Measurements from ENCODE around the gene DNA2.

DNA2 gene

DNA sequence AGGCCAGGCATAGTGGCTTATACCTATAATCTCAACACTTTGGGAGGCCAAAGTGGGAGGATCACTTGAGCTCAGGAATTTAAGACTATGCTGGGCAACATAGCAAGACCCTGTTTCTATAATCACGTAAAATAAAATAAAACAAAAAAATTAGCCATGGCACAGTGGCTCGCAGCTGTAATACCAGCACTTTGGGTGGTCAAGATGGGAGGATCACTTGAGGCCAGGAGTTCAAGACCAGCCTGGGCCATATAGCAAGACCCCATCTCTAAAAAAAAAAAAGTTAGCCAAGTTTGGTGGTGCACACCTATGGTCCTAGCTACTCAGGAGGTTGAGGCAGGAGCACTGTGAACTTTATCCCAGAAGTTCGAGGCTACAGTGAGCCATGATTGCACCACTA, 30.9 kb downstream of the DNA2 start:
- no peak for DNase-seq

GRCh38 chr10:68435803-68436202, 36.0 kb downstream of the DNA2 start:
- DNase-seq = peak; percentile 2 to 34 (median 8)

GRCh38 chr10:68434657-68435056, 37.1 kb downstream of the DNA2 start:
- peak in 1 of 3 donors; percentile 3 for DNase-seq

DNA sequence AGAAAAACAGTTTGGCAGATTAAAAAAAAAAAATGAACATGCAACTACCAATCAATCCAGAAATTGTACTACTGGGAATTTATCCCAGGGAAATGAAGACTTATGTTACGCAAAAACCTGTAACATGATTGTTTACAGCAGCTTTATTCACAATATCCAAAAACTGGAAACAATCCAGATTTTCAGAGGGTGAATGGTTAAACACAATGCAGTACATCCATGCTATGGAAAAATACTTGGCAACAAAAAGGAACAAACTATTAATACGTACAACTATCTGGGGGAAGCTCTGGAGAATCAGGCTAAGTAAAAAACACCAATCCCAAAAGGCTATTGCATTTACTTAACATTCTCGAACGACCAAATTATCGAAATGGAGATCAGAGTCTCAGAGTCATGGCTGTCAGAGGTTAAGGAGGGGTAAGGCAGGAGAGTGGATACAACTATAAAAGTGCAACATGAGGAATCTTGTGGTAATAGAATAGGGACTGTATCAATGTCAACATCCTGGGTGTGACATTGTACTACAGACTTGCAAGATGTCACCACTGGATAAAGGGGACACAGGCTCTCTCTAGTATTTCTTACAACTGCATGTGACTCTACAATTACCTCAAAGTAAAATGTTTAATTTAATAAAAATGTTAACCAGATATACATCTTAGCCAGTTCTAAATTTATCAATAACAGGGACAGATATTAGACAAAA, 43.2 kb downstream of the DNA2 start:
- DNase-seq = no peak

DNA sequence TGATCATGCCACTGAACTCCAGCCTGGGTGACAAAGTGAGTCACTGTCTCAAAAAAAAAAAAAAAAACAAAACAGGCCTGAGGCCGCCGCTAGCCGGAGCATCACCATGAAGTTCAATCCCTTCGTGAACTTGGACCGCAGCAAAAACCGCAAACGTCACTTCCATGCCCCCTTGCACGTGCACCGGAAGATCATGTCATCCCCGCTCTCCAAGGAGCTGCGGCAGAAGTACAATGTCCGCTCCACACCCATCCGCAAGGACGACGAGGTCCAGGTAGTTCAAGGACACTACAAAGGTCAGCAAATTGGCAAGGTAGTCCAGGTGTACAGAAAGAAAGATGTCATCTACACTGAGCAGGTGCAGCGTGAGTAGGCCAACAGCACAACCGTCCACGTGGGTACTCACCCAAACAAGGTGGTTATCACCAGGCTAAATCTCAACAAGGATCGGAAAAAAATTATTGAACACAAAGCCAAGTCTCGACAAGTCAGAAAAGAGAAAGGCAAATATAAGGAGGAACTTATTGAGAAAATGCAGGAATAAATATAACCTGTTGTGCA, 47.2 kb downstream of the DNA2 start:
- DNase-seq = no peak

- no peak for DNase-seq
Measured at GRCh38 chr10:68423522-68423921, 48.3 kb downstream of the DNA2 start.

- DNase-seq = no peak
Measured at GRCh38 chr10:68419376-68419775, 52.4 kb downstream of the DNA2 start.

DNA sequence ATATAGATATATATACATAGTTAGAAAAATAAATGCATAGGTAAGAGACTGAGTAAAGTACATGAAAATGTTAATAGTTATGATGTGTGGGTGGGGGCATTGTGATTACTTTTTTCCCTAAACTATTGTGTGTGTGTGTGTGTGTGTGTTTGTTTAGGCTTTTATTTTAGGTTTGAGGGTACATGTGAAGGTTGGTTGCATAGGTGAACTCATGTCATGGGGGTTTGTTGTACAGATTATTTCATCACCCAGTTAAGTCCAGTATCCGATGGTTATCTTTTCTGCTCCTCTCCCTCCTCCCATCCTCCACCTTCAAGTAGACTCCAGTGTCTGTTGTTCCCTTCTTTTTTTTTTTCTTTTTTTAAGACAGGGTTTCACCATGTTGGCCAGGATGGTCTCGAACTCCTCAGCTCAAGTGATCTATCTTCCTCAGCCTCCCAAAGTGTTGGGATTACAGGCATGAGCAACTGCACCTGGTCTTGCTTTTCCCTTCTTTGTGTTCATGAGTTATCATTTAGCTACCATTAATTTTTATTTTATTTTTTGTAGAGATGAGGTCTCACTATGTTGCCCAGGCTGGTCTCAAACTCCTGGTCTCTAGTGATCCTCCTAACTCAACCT, 62.8 kb downstream of the DNA2 start:
- no peak for DNase-seq

DNA sequence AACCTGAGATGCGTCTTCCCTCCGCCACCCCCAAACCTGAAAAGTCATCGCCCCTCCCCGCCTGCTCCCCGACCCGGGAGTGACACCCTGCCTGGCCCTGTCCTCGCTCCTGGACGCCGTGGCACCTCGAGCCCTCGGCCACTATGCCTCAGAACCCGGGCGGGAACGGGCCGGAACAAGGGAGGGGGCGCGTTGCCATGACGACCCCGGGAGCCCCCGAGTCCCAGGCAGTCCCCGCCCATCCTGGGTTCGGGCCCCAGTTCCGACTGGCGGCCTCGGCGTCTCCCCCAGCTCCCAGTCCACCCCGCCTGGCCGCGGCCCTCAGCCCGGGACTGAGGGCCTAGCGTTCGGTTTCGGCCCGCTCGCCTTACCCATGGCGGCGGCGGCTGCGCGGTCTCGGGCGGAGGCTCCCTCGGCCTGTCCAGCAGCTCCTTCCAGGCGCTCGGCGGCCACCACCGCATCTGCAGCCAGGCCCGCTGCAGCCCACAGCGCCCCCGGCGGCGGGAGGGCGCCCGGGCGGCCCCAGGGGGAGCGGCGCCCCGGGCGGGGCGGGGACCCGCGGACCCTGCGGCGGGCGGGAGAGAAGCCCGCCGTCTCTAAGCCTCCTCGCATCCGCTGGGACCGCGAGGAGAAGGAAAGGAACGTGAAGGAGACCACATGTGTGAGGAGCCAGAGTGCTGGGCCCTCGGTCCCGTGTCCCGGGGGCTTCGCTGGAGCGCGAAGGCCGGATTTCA, 64.8 kb downstream of the DNA2 start, which contains the start of gene RUFY2:
TSS of gene RUFY2 (minus strand) at position 463 of the 734 bp plus-strand sequence. CDS start at position 375, 88 bp downstream.
- peak; percentile 83 to 96 (median 90) for DNase-seq

- peak; percentile 56 to 77 (median 56) for DNase-seq
Measured at GRCh38 chr10:68406111-68406814, 65.5 kb downstream of the DNA2 start.

DNA sequence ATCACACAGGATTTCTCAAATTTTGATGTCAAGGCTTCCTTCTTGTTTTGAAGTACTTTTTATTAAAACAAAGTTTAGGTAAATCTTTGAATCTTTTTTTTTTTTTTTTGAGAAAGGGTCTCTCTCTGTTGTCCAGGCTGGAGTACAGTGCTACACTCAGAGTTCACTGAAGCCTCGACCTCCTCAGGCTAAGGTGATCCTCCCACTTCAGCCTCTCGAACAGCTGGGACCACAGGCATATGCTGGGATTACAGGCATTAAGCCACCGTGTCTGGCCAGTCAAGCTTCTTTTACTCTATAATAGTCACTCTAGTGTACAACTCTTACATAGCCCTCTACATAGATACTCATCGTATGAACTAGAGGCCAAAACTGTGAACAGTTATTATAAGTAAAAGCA, 68.1 kb downstream of the DNA2 start:
- DNase-seq = no peak

GRCh38 chr10:68402276-68402675, 69.5 kb downstream of the DNA2 start:
- no peak for DNase-seq

DNA sequence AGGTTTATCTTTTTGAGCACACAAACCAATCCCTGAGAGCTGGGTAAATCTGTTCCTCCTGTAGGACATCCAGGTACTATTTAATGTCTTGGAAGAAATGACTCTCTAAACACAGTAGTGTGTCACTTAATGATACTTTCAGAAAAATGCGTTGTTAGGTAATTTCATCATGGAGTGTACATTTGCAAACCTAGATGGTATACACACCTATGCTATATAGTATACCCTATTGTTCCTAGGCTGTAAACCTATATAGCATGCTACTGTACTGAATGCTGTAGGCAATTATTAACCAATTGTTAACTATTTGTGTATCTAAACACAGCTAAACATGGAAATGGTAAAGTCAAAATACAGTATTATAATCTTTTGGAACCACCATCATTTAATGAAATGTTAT, 74.8 kb downstream of the DNA2 start:
- no peak for DNase-seq

- no peak for DNase-seq
Measured at GRCh38 chr10:68385740-68386139, 86.0 kb downstream of the DNA2 start.

GRCh38 chr10:68371604-68372003, 100.2 kb downstream of the DNA2 start:
- no peak for DNase-seq

DNA sequence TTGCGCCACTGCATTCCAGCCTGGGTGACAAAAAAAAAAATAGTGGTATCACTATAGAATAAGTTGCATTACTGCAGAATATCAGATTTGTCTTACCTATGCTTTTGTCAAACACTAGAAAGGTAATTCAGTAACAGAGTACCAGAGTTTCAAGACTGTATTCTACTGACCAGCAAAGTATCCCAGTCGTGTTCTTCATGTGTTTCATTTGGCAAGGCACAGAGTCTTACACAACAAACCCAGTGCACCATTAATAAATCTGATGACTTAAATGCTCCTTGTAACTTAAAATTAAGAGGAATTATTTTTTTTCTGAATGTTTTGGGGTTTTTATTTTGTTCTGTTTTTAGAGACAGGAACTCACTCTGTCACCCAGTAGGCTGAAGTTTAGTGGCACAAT, 104.7 kb downstream of the DNA2 start:
- DNase-seq = no peak

- DNase-seq = no peak
Measured at GRCh38 chr10:68366600-68366999, 105.2 kb downstream of the DNA2 start.

GRCh38 chr10:68365611-68366010, 106.2 kb downstream of the DNA2 start:
- no peak for DNase-seq

- no peak for DNase-seq
Measured at GRCh38 chr10:68364101-68364886, 107.5 kb downstream of the DNA2 start.

Measured in suppressor macrophage treated with lipopolysaccharide for 1 hour (primary cell).